Coronary artery (tissue), 2 donors: ENCODE measurements around the gene NXPH3.
"Not testable (repeated sequence)": the region's sequence is repeated elsewhere in the genome, so short reads cannot be mapped to it uniquely, and the experiment has no call there.

Experiments
- DNase-seq: peaks from one replicate; pipeline ENCODE4 v3.0.0-alpha.2; 2017; ENCODE audit warnings: low spot score
- H3K27ac ChIP-seq, 2 donors: fragments of 200-600 bp; sonication (generic); one replicate each; pipeline ENCODE4 v1.5.1; 2016 to 2019
- H3K4me3 ChIP-seq: fragments of 200-600 bp; sonication (generic); 2 replicates; pipeline ENCODE4 v1.5.1; 2016; ENCODE audit warnings: mild to moderate bottlenecking, moderate library complexity
- CTCF ChIP-seq: fragments of 200-600 bp; sonication (generic); IDR thresholded peaks from one replicate; pipeline ENCODE4 v1.5.1; 2019; ENCODE audit warnings: antibody characterized with exemption

The NXPH3 gene

GRCh38 chr17:49567104-49567521 lies 8.6 kb upstream of the NXPH3 start:
- Histone ChIP-seq H3K27ac (peak overlapping the region; percentile 82 to 88), H3K4me3 (no peak overlapping the region)
- no peak for TF ChIP-seq CTCF
- DNase-seq, result peak; percentile 74

GRCh38 chr17:49567871-49568694 lies 7.6 kb upstream of the NXPH3 start:
- peak overlapping the region; percentile 82 to 88 for H3K27ac ChIP-seq

GRCh38 chr17:49568695-49569047 lies 7.0 kb upstream of the NXPH3 start:
- H3K4me3 ChIP-seq, result peak overlapping the region; percentile 68
- H3K27ac ChIP-seq, result peak overlapping the region; percentile 82 to 88
- DNase-seq, result not testable (repeated sequence)

More at GRCh38 chr17:49567871-49568694, 7.6 kb upstream of the NXPH3 start:
- DNase-seq, result peak; percentile 93
- TF ChIP-seq CTCF, result peak; percentile 96
- H3K4me3 ChIP-seq, result peak overlapping the region; percentile 68

- H3K4me3 ChIP-seq, result no peak overlapping the region
- TF ChIP-seq CTCF, result no peak
- peak; percentile 72 for DNase-seq
- peak overlapping the region; percentile 81 to 82 for H3K27ac ChIP-seq
Measured at GRCh38 chr17:49570540-49571242, 5.0 kb upstream of the NXPH3 start.

GRCh38 chr17:49571283-49571682 lies 4.4 kb upstream of the NXPH3 start:
- no peak for TF ChIP-seq CTCF
- Histone ChIP-seq H3K27ac (peak overlapping the region in 1 of 2 donors; percentile 82), H3K4me3 (no peak overlapping the region)

GRCh38 chr17:49571764-49572163 lies 3.9 kb upstream of the NXPH3 start:
- no peak for TF ChIP-seq CTCF
- DNase-seq, result no peak
- Histone ChIP-seq H3K27ac (peak overlapping the region in 1 of 2 donors; percentile 95), H3K4me3 (no peak overlapping the region)

More at GRCh38 chr17:49571283-49571682, 4.4 kb upstream of the NXPH3 start:
- DNase-seq, result peak; percentile 71

- peak; percentile 62 for DNase-seq
- TF ChIP-seq CTCF, result no peak
- peak overlapping the region in 1 of 2 donors; percentile 95 for H3K27ac ChIP-seq
- H3K4me3 ChIP-seq, result no peak overlapping the region
Measured at GRCh38 chr17:49572226-49572625, 3.4 kb upstream of the NXPH3 start.
